ENCODE data around the gene OR6X1. TPM values are rescaled to one million over a fixed set of nuclear protein-coding genes. Genes with fewer than 3 reads are reported as not detected.

Gene OR6X1, protein sequence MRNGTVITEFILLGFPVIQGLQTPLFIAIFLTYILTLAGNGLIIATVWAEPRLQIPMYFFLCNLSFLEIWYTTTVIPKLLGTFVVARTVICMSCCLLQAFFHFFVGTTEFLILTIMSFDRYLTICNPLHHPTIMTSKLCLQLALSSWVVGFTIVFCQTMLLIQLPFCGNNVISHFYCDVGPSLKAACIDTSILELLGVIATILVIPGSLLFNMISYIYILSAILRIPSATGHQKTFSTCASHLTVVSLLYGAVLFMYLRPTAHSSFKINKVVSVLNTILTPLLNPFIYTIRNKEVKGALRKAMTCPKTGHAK
- total RNA-seq: not detected
- long read RNA-seq: 0 reads

DNA sequence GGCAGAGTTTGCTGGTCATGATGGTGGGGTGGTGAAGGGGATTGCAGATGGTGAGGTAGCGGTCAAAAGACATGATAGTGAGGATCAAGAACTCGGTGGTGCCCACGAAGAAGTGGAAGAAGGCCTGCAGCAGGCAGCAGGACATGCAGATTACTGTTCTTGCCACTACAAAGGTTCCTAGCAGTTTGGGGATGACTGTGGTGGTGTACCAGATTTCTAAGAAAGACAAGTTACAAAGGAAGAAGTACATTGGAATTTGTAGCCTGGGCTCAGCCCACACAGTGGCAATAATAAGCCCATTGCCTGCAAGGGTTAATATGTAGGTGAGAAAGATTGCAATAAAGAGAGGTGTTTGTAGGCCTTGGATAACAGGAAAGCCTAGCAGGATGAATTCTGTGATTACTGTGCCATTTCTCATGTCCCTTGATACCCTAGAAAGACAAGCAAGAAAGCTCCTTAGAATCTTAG is at the start of gene OR6X1:
OR6X1 (minus strand) TSS at position 418 of the 468 bp plus-strand sequence; CDS start at position 418, 0 bp downstream.
- no peak for DNase-seq (ENCODE audit: low spot score)

DNA sequence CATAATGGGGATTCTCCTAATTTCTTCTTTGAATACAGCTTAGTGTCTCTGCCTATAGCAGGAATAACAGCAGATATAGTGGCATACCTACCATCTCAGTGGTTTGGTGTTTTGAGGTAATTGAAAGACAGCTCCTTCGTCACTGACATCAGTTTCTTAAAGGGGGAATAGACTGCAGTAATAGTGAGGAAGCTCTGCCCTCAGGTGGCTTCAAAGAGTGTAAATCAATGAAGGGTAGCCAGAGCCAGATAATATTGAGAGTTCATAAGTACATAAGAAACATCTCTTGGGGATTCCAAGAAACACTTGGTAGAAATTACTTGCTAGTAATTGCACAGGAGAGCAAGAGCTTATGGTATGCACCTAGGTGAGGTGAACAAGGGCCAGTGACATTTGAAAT is 47.4 kb upstream of the OR6X1 start:
- DNase-seq (ENCODE audit: low spot score): no peak

DNA sequence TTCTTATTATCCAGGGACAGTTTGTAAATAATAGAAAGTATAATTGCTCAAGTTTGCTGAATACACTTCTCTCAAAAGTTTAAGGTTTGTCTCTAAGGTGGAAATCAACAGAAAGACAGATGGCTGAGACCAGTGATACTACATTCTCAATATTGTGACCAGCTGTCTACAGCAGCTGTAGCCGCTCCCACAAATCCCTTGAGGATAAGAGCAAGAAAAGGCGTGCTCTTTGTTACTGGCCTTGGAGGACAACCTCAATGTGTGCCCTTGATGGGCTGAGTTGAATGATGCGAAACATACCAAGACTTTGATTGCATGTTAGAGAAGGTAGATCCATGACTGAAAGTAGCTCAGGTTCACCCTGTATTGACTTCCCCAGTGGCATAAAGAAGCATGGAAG is 45.7 kb upstream of the OR6X1 start:
- DNase-seq (ENCODE audit: low spot score): no peak

DNA sequence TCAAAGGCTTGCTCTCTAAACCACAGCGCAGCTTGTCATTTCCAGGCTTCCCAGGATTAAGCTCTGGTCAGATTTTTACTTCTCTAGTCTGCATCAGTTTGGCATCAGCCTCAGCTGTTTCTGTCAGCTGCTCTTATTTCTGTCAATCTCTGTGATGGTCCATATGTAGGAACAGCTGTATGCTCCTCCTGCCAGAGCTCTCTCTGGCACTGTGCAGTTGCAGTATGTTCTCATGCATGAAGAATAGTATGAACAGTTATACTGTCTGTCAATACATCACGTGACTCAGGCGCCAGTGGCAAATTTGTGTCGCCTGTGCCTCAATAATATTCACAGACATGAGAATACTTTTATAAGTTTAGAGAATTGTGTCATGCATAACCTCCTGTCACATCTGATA is 45.1 kb upstream of the OR6X1 start:
- DNase-seq (ENCODE audit: low spot score): no peak

DNA sequence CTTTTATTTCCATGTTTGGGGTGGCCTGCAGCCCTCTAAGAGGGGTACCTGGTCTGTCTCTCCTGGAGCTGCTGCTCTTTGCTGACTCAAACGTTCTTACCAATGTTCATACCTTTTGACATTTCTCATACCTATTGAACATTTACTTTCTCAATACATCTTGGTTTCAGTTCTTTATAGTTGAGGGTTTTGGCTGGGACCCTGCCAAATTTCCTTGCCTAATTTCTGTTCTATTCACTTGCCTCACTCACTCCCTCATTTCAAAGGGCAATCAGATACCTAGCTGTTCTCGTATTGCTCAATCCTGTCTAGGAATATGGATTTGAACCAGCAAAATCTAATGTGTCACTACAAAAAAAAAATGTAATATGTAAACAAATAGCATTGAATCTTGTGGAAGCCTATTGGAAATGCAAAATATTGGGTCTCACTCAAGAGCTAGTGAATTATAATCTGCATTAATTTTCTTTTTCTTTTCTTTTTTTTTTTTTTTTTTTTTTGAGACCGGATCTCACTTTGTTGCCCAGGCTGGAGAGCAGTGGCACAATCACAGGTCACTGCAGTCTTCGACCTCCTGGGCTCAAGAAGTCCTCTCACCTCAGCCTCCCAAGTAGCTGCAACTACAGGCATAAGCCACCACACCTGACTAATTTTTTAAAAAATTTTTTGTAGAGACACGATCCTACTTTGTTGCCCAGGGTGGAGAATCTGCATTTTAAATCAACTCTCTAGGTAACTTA is 44.4 kb upstream of the OR6X1 start:
- no peak for DNase-seq (ENCODE audit: low spot score)

DNA sequence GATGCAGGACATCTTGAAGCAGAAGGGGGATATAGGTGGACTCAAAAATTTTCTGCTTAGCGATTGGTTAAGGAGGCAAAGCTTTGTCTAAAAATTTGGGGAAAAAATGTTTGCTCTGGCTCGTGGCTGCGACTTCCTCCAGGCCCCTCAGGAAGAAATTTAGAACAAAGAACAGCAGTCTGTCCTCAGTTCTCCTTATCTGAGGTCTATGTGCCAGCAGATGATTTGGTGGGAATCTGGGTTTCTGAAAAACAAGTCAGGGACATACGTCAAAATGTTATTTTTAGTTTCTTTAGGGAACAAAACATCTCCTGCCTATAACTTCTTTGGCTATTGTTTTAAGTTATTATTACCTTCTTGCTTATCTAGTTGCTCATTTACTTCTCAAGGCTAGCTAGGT is 43.8 kb upstream of the OR6X1 start:
- DNase-seq (ENCODE audit: low spot score): no peak

DNA sequence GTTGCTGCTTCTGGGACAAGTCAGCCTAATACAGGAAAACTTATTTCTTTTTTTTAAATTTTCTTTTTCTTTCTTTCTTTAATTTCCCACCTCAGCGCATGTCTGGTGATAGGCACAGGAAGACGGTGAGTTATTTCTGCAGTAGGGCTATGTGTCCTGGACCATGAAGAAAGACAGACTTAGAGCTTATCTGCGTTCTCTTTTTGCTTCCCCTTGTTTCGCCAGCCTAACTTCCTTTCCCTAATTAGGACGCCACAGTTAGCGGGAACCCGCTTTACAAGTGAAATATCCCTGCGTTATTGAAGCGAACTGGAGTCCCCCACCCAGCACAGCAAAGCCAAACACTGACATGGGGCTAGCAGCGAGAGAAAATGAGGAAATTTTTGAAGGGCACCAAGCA is 43.2 kb upstream of the OR6X1 start:
- DNase-seq (ENCODE audit: low spot score): no peak

DNA sequence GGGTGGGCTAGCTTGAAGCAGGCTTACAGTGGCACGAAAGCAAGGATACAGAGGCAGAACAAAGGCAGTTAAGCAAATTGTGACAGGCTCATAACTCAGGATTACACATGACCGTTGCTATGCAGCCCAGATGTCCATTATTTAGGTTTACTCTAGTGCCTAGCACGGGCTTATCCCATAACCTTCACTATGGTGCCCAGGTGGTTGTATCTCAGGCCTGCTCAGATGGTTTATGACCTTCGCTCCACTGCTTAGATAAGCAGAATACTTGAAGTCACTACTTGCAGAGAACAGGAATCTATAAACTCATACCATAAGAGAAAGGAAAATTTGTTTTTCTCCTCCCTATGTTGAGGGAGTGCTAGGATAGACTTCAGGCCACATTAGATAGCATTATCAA is 42.8 kb upstream of the OR6X1 start:
- no peak for DNase-seq (ENCODE audit: low spot score)

DNA sequence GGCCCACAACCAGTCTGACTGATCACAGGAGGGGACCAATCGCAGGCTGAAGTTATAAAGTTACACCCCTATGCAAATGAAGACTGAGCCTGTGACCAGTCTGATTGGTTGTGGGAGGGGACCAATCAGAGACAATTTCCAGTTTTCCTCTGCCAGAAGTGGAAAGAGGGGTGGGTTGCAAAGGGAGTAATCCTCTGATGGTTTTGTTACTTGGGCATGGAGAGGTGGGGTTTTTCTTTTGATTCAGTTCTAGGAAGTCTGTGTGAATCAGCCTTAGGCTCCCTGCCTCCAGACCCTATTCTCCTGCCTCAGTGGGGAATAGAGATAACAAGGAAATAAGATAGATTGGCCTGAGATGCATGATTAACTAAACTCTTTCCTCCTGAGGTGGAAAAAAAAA is 41.9 kb upstream of the OR6X1 start:
- no peak for DNase-seq (ENCODE audit: low spot score)

DNA sequence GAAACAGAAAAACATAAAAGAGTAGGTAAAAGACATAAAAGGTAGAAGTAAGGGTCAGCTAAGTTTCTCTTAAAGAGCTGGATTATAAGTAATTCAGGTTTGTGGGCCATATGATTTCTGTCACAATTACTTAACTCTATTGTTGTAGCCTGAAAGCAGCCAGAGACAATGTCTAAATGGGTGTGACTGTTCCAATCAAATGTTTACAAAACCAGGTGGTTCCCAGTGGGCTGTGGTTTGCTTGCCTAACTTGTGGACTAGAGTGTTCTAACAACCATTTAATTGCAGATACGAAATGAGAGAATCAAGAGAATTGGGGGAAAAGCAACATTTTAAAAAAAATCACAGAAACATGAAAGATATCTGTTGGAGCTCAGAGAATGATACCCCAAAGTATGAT is 29.2 kb upstream of the OR6X1 start:
- no peak for DNase-seq (ENCODE audit: low spot score)

DNA sequence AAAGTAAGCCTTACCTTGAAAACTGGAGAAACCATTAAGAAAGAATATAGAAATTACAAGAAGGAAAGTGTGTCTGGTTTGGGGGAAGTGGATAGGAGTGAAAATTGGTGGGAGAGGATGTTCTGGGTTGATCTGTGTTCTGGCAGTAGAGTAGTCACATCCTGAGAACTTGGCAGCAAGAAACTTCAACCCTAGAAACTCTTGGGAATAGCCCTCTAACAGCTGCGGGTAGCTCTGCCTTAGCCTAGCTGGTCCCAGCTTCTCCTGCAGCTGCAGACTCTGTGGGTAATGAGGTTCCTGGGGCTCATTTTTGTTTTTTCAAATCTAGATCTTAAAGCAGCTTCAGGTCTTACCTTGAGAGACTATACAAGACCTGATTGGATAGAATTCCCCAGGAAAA is 24.2 kb upstream of the OR6X1 start:
- no peak for DNase-seq (ENCODE audit: low spot score)

DNA sequence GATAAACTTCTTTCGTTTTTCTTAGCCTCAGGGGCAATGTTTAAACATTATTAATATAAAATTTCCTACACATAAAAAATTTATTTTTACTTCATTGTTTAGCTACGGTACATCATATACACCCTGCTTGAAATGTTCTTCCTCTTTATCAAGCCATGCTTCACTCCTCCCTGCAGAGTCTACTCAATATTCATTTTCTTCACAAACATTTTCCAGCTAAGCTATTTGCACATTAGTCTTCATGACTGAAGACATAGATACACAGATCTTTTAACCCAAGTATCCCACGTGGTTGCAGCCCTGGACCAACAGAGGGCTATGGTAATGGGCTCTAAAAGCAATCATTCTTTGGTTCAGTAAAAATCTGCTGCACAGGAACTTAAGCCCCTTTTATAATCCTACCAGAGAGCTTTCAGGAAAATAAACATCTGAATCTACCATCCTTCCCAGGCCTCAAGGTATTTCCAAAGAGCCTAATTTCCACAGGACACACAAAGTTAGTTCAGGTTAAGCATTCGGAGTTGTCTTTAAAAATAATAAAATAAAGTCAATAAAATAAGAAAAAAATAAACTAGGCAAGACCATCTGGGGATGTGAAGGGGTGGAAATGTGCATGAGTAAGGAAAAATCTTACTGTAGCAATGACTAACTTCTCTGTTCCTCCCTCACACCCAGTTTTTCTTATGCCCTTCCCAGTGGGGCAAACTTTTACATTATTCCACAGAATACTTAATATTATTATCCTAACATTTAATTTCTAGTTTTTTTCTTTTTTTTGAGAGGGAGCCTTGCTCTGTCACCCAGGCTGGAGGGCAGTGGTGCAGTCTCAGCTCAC is 21.6 kb upstream of the OR6X1 start:
- no peak for DNase-seq (ENCODE audit: low spot score)

DNA sequence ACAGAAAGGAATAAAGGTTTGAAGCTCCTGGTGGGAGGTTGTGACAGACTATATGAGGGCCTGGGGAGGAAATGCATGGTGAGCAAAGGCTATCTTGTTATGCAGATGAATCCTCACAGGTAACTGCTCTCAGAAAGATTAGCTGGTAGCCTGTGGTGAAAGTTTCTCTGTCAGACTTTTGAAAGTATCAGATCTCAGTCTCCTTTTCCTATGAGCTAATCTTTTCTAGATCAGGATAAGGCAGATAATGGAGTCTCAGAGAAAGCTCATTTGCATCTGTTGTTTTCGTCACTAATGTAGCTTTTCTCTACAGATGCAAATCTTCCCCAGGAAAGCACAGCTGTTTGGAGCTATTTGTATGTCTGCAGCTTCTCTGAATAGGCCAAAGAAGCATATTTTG is 21.0 kb upstream of the OR6X1 start:
- DNase-seq (ENCODE audit: low spot score): no peak

DNA sequence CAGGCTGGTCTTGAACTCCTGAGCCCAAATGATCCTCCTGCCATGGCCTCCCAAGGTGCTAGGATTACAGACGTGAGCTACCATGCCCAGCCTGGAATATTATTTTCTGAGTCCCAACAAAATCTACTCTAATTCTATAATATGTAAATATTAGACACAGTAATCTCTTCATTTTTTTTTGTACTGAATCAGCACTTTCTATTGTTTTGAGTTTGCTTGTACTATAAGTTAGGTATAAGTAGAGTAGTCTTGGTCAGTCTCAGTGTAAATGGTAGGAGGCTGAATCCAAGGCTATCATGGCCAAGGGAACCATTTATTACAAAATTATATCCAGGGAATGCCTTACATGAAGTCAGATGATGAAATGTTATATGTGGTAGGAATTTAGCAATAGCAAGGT is 19.6 kb upstream of the OR6X1 start:
- no peak for DNase-seq (ENCODE audit: low spot score)

DNA sequence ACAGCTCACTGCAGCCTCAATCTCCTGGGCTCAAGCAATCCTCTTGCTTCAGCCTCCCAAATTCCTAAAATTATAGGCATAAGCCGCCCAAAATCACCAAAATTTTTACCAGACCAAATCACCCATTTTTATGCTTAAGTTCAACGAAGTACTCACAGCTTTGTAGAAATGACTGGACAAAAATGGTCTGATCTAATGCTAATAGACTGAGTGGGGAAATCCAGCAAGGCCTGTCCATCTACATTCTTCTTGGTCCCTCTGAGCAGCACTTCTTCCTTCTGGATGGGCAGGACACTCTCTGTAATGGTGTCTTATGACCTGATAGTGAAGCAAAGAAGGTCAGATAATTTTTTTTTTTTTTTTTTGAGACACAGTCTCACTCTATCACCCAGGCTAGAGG is 18.7 kb upstream of the OR6X1 start:
- DNase-seq (ENCODE audit: low spot score): no peak

DNA sequence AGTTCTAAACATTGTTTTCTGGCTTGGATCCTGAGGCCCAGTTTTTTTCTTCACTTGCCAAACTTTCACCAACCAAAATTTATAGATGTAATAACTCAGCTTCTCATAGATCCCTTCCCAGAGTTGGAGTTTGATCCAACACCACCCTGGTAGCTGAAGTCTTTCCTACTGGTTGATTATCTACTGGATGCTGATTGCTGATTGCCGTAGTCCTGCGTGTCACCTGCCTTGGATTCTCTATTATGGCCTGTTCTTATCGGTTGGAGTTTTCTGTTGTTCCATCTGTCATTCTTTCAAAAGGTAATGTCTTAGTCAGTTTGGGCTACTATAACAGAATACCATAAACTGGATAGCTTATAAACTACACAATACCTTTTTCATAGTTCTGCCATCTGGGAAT is 17.3 kb upstream of the OR6X1 start:
- DNase-seq (ENCODE audit: low spot score): no peak

DNA sequence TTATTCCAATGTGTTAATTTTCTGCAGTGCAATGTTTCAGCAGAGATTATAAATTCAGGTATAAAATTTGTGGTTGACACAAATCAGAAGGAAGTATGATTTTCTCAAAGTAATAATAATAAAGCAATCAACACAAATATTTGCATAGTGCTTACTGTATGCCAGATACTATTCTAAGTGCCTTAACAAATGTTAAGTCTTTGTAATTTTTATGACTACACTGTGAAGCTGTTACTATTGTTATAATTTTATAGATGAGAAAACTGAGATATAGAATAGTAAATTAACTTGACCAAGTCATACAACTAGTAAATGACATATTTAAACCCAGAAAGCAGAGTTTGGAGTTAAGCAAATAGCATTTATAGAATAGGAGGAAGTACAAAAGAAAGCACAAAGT is 16.4 kb upstream of the OR6X1 start:
- DNase-seq (ENCODE audit: low spot score): no peak

DNA sequence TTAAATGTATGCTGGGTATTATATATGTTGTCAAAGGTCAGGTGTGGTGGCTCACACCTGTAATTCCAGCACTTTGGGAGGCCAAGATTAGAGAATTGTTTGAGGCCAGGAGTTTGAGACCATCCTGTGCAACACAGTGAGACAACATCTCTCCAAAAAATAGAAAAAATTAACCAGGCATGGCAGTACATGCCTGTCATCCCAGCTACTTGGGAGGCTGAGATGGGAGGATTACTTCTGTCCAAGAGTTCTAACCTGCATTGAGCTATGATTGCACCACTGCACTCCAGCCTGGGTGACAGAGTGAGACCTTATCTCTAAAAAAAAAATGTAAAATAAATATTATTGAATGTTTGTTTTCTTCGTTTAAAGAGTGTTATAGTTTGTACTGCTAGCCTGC is 11.3 kb upstream of the OR6X1 start:
- no peak for DNase-seq (ENCODE audit: low spot score)

DNA sequence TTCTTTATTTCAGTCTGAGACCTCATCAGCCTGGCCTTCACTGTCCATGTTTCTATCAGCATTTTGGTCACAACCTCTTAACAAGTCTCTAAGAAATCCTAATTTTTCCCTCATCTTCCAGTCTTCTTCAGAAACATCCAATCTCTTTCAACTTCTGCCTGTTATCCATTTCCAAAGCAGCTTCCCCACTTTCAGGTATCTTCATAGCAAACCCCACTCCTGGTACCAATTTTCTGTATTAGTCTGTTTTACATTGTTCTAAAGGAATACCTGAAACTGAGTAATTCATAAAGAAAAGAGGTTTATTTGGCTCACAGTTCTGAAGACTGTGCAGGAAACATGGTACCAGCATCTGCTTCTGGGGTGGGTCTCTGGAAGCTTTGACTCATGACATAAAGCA is 8.1 kb upstream of the OR6X1 start:
- no peak for DNase-seq (ENCODE audit: low spot score)

DNA sequence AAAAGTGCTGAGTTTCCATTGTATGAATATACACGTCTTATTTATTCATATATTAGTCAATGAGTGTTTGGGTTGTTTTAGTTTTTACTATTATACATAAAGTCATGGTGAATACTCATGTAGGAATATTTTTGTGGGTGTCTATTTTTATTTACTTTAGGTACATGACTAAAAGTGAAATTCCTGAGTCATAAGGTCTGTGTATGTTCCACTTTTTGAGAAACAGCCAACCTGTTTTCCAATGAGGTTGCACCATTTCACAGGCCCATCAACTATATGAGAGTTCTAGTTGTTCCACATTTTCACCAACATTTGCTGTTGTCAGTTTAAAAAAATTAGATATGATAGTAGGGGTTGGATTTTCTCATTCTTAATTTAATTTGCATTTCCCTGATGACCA is 6.6 kb upstream of the OR6X1 start:
- DNase-seq (ENCODE audit: low spot score): no peak

DNA sequence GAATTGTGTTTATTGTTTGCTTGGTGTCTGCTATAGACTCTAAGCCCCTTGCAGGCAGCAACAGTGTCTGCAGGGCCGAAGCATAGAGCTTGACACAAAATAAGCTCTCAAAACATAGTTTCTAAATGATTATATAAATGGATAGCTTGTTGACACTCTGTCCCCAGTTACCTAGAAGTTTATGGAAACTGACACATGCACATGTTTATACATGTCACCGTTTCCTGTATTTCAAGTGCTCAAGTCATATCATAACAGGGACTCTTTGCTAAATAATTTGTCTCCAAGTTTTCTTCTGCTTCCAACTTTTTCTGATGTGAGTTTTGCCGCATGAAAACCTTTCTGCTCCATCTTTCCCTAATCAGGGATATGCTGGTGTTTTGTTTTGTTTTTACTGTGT is 3.7 kb upstream of the OR6X1 start:
- DNase-seq (ENCODE audit: low spot score): no peak

DNA sequence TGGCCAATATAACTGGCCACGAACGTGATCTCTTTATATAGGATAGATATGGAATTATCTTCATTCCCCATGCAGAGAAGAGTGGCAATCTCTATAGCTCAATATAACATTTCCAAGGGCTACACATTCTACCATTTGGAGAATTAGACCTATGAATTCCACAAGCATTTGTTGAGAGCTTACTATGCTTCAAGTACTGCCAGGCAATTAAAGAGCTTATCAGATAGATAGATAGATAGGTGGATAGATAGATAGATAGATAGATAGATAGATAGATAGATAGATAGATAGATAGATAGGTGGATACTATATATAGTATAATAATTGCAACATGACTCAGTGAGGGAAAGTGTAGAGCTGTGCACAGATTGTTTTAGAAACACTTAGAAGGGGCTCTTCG is 1.5 kb upstream of the OR6X1 start:
- DNase-seq (ENCODE audit: low spot score): no peak

Measured in mesenteric fat pad (tissue), 1 donor.